GM12878 (cell line): ENCODE measurements around the gene SRSF1. TPM values are rescaled to one million over a fixed set of nuclear protein-coding genes. Genes with fewer than 3 reads are reported as not detected.

Source experiments
- ATAC-seq: fragments of 200-7000 bp; cut with Tn5 transposase; 3 replicates; pipeline ENCODE4 v1.9.1; 2020; ENCODE audit warnings: mild to moderate bottlenecking, moderate library complexity
- BruUV-seq: library from RNA; stranded (reverse); fragments of 400-500 nt; replicated peaks from 2 replicates; lab custom pipeline; 2021; lab: Mats Ljungman, UMichigan
- CTCF ChIA-PET: fragments of 300-600 bp; sonication (Branson Sonifier 250); formaldehyde crosslinking; extraction: SDS; loops from one replicate; lab custom pipeline; 2021; ENCODE audit warnings: inconsistent platforms; lab: Yijun Ruan, JAX
- POLR2A ChIA-PET: fragments of 350-600 bp; formaldehyde crosslinking; extraction: SDS; loops from one replicate; lab custom pipeline; 2021; ENCODE audit warnings: inconsistent platforms; lab: Charles Lee
- RAD21 ChIA-PET: fragments of 300-600 bp; sonication (Branson Sonifier 250); formaldehyde crosslinking; loops from one replicate; lab custom pipeline; 2023; ENCODE audit warnings: antibody characterized with exemption; ENCODE audit not compliant: unreplicated experiment; lab: Charles Lee
- SMC1A ChIA-PET: fragments of 300-600 bp; sonication (Branson Sonifier 250); formaldehyde crosslinking; loops from one replicate; lab custom pipeline; 2023; ENCODE audit not compliant: unreplicated experiment, uncharacterized antibody; lab: Charles Lee
- DNase-seq: peaks from one replicate; pipeline ENCODE4 v3.0.0-alpha.2; 2011; ENCODE audit warnings: low read depth, low spot score
- FAIRE-seq: peaks from 3 replicates; lab custom pipeline; 2011; peaks lifted over from hg19 to GRCh38; lab: Jason Lieb, UNC
- H2AFZ ChIP-seq: 2 replicates; pipeline ENCODE4 v1.6.0; 2011; ENCODE audit warnings: low read depth, low read length, control low read depth; ENCODE audit not compliant: control insufficient read depth
- H3K27ac ChIP-seq: 2 replicates; pipeline ENCODE4 v1.5.1; 2011; ENCODE audit warnings: control low read depth; ENCODE audit not compliant: control insufficient read depth, insufficient read depth
- H3K27me3 ChIP-seq, 2 experiments: replicated peaks in 1 of 2; 2 replicates each; pipeline versions ENCODE4 v1.6.0 to v1.6.1; 2011; ENCODE audit warnings: low read length in 1 of 2; ENCODE audit not compliant: control insufficient read depth in 2 of 2, insufficient read depth in 2 of 2
- H3K36me3 ChIP-seq, 2 experiments: 2 replicates each; pipeline ENCODE4 v1.5.1; 2011; ENCODE audit warnings: low read length in 1 of 2; ENCODE audit not compliant: control insufficient read depth in 2 of 2, insufficient read depth in 2 of 2
- H3K4me1 ChIP-seq: 2 replicates; pipeline ENCODE4 v1.6.1; 2011; ENCODE audit warnings: mild to moderate bottlenecking, low read length, moderate library complexity, mixed read lengths; ENCODE audit not compliant: control insufficient read depth, insufficient read depth
- H3K4me2 ChIP-seq: 2 replicates; pipeline ENCODE4 v1.6.0; 2011; ENCODE audit warnings: control low read depth; ENCODE audit not compliant: control insufficient read depth, insufficient read depth
- H3K4me3 ChIP-seq: fragments of 200-600 bp; sonication (generic); 2 replicates; pipeline ENCODE4 v1.5.1; 2016
- H3K79me2 ChIP-seq: 2 replicates; pipeline ENCODE4 v1.6.0; 2011; ENCODE audit warnings: low read length; ENCODE audit not compliant: control insufficient read depth, insufficient read depth
- H3K9ac ChIP-seq: 2 replicates; pipeline ENCODE4 v1.8.0; 2011; ENCODE audit warnings: low read length, control low read depth, mixed read lengths; ENCODE audit not compliant: control insufficient read depth, insufficient read depth
- H3K9me3 ChIP-seq: replicated peaks from 3 replicates; pipeline ENCODE4 v1.5.1; 2011; ENCODE audit warnings: mild to moderate bottlenecking, low read length; ENCODE audit not compliant: control insufficient read depth, insufficient read depth
- H4K20me1 ChIP-seq: 2 replicates; pipeline ENCODE4 v1.6.0; 2011; ENCODE audit not compliant: control insufficient read depth, insufficient read depth
- BCL11A ChIP-seq: IDR thresholded peaks from 2 replicates; pipeline ENCODE4 v1.6.1; 2011; ENCODE audit warnings: low read depth, low read length
- BHLHE40 ChIP-seq, 2 experiments: fragments of 450-650 bp in 1 of 2; IDR thresholded peaks; 2 replicates each; pipeline ENCODE4 v1.6.1; 2011 to 2017; ENCODE audit warnings: low read depth in 2 of 2, borderline replicate concordance in 1 of 2, improper control_type of control experiment in 1 of 2, low read length in 1 of 2, mild to moderate bottlenecking in 1 of 2
- BMI1 ChIP-seq: fragments of 450-650 bp; IDR thresholded peaks from 2 replicates; pipeline ENCODE4 v1.6.1; 2016; ENCODE audit warnings: mild to moderate bottlenecking, moderate library complexity, borderline replicate concordance
- CREM ChIP-seq: IDR thresholded peaks from 2 replicates; pipeline ENCODE4 v1.6.1; 2014; ENCODE audit warnings: antibody characterized with exemption, low read depth
- EZH2 ChIP-seq: IDR thresholded peaks from 2 replicates; pipeline ENCODE4 v1.6.1; 2012; ENCODE audit warnings: low read depth, mild to moderate bottlenecking, control low read depth, inconsistent platforms, low read length, borderline replicate concordance; ENCODE audit not compliant: control insufficient read depth
- JUND ChIP-seq: IDR thresholded peaks from 2 replicates; pipeline ENCODE4 v1.6.1; 2012; ENCODE audit warnings: low read depth, mild to moderate bottlenecking, low read length, improper control_type of control experiment, moderate library complexity
- KDM1A ChIP-seq: fragments of 200-600 bp; sonication (generic); IDR thresholded peaks from 2 replicates; pipeline ENCODE4 v1.6.1; 2016; ENCODE audit warnings: borderline replicate concordance
- NFXL1 ChIP-seq: fragments of 450-650 bp; IDR thresholded peaks from 2 replicates; pipeline ENCODE4 v1.6.1; 2017; ENCODE audit warnings: antibody characterized with exemption, mild to moderate bottlenecking, borderline replicate concordance
- PAX5 ChIP-seq: IDR thresholded peaks from 2 replicates; pipeline ENCODE4 v1.6.1; 2011; ENCODE audit warnings: low read depth, low read length, borderline replicate concordance
- POLR2AphosphoS5 ChIP-seq: IDR thresholded peaks from 2 replicates; pipeline ENCODE4 v1.6.1; 2011; ENCODE audit warnings: mild to moderate bottlenecking, low read length, inconsistent platforms
- SIX5 ChIP-seq: IDR thresholded peaks from 2 replicates; pipeline ENCODE4 v1.6.1; 2011; ENCODE audit warnings: mild to moderate bottlenecking, low read depth, low read length, moderate library complexity; ENCODE audit not compliant: severe bottlenecking
- SP1 ChIP-seq: IDR thresholded peaks from one replicate; pipeline ENCODE4 v1.6.1; 2011; ENCODE audit warnings: low read depth, low read length
- SREBF2 ChIP-seq: IDR thresholded peaks from 2 replicates; pipeline ENCODE4 v1.6.1; 2012; ENCODE audit warnings: mild to moderate bottlenecking, low read length
- SUPT20H ChIP-seq: IDR thresholded peaks from 2 replicates; pipeline ENCODE4 v1.6.1; 2011; ENCODE audit warnings: low read depth, mild to moderate bottlenecking, low read length, moderate library complexity, borderline replicate concordance; ENCODE audit not compliant: control insufficient read depth
- YY1 ChIP-seq: IDR thresholded peaks from 2 replicates; pipeline ENCODE4 v1.6.1; 2011; ENCODE audit warnings: low read depth, mild to moderate bottlenecking, low read length
- ZBED1 ChIP-seq: IDR thresholded peaks from 2 replicates; pipeline ENCODE4 v1.6.1; 2016; ENCODE audit warnings: borderline replicate concordance
- ZNF384 ChIP-seq: IDR thresholded peaks from 2 replicates; pipeline ENCODE4 v1.6.1; 2012; ENCODE audit warnings: low read depth, mild to moderate bottlenecking, low read length, improper control_type of control experiment, borderline replicate concordance
- WGBS: methylation state at CpG from one replicate; pipeline ENCODE4 v1.1.6; 2016; ENCODE audit warnings: low lambda C conversion rate; ENCODE audit not compliant: insufficient replicate concordance, insufficient coverage; ENCODE audit errors: missing lambda C conversion rate; 5-methylcytosine and 5-hydroxymethylcytosine counted together
- in situ Hi-C: fragments of 300-500 bp; cut with MboI; formaldehyde crosslinking; loops from 9 replicates; pipeline ENCODE4 v1.14.3; 2018; ENCODE audit warnings: mixed read lengths
- intact Hi-C: fragments of 100-400 bp; cut with micrococcal nuclease; formaldehyde crosslinking; loops from one replicate; pipeline ENCODE4 v1.14.2; 2022; ENCODE audit not compliant: unreplicated experiment
- polyA plus RNA-seq, 11 experiments: library from polyadenylated mRNA; depleted of rRNA in 4 of 11; unstranded in 6 of 11; stranded (reverse) in 5 of 11; fragments of >200 nt; fragmentation: Nextera tagmentation in 4 of 11; fragmentation: Illumina TruSeq in 1 of 11; extraction: Ambion mirVana in 4 of 11; extraction: Trizol in 1 of 11; gene quantifications; 1 replicate in 1 of 11; 2 replicates in 10 of 11; pipeline versions ENCODE4 v1.2.1 to v1.2.3, GENCODE V29; 2011 to 2016; ENCODE audit warnings: inconsistent platforms in 2 of 11, missing spikeins in 2 of 11, low read depth in 1 of 11
- total RNA-seq, 4 experiments: library from RNA; depleted of rRNA in 3 of 4; stranded (reverse); fragments of >200 nt in 3 of 4; fragmentation: Illumina TruSeq in 1 of 4; extraction: Trizol in 1 of 4; gene quantifications; 2 replicates each; pipeline versions ENCODE4 v1.2.1 to v1.2.3, GENCODE V29; 2013 to 2021
- TF ChIP-seq, protein P1 (sequence below): fragments of 450-650 bp; formaldehyde crosslinking; IDR thresholded peaks from 2 replicates; pipeline ENCODE4 v1.4.0; 2022; ENCODE audit warnings: mild to moderate bottlenecking, moderate library complexity
- TF ChIP-seq, protein P2 (sequence below): fragments of 450-650 bp; IDR thresholded peaks from 2 replicates; pipeline ENCODE4 v1.6.1; 2017; ENCODE audit warnings: borderline replicate concordance

The SRSF1 gene
- total and polyA plus RNA-seq, 10 of the 15 experiments (the other 5 are each of a cell fraction or from before 2014, with no cell fraction given), result 101 to 474 (median 404) TPM

DNA sequence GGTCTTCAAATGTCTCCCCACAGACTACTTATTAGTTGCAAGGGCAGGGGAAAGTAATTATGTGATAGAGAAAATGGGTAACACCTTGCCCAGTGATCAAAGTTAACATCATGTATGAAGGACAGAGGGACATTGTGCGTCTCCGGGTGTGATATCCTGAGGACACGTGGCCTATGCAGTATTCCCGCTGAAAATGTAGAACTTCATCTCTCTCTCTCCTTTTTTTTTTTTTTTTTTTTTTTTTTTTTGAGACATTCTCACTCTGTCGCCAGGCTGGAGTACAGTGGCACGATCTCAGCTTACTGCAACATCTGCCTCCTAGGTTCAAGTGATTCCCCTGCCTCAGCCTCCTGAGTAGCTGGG lies 43.9 kb downstream of the SRSF1 start (continued):
- TF ChIP-seq, protein P1, sequence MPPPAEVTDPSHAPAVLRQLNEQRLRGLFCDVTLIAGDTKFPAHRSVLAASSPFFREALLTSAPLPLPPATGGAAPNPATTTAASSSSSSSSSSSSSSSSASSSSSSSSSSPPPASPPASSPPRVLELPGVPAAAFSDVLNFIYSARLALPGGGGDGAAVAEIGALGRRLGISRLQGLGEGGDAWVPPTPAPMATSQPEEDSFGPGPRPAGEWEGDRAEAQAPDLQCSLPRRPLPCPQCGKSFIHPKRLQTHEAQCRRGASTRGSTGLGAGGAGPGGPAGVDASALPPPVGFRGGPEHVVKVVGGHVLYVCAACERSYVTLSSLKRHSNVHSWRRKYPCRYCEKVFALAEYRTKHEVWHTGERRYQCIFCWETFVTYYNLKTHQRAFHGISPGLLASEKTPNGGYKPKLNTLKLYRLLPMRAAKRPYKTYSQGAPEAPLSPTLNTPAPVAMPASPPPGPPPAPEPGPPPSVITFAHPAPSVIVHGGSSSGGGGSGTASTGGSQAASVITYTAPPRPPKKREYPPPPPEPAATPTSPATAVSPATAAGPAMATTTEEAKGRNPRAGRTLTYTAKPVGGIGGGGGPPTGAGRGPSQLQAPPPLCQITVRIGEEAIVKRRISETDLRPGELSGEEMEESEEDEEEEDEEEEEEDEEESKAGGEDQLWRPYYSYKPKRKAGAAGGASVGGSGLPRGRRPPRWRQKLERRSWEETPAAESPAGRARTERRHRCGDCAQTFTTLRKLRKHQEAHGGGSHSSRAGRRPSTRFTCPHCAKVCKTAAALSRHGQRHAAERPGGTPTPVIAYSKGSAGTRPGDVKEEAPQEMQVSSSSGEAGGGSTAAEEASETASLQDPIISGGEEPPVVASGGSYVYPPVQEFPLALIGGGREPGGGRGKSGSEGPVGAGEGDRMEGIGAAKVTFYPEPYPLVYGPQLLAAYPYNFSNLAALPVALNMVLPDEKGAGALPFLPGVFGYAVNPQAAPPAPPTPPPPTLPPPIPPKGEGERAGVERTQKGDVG (CRISPR knock-in tag), result no peak
- TF ChIP-seq KDM1A (no peak), CREM (no peak), EZH2 (no peak), BMI1 (no peak), POLR2AphosphoS5 (no peak), SREBF2 (no peak), JUND (no peak)

DNA sequence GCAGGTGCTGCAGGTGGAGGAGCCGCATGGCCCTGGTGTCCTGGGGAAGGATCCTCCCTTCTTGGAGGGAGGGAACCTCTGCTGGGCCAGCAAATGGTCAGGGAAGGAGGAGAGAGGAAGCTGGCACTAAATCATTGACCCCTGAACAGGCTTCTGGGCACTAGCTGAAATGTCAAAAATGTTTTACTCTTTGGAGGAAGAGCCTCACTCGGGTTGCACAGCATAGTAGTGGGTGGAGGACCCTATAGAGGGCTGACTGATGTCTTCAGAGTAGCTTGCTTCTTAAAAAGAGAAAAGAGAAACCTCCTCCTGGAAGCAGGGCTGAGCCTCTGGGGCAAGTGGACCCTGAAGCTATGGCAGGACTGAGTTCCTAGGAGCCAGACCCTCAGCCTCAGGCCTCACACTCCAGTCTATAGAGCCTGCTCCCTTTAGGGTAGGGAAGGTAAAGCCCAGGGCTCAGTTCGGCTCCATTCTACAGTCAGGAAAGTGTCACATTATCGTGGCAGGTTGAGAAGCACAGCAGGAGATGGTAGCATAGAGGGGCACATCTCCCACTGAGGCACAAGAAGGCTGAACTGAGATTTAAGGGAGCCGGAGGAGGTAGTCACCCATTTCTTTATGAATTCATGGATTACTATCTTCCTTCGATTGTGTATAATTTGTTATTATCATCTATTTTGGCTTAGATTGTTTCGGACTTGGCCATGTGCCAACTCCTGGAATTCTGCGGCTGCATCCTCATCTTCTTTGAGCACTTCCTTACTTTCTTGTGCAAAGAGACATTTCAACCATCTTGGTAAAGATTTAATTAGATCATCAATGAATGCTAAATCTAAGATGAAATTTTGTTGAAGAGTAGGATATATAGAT lies 44.5 kb downstream of the SRSF1 start:
- Histone ChIP-seq H2AFZ (no peak overlapping the region), H3K27me3 (no peaks in the 10 kb centered on the region; a peak in 2 of 4 replicates), H3K79me2 (no peaks in the 10 kb centered on the region), H3K9me3 (no peaks in the 10 kb centered on the region), H3K4me3 (no peak overlapping the region), H3K4me2 (no peak overlapping the region), H3K9ac (no peak overlapping the region), H3K4me1 (no peaks in the 10 kb centered on the region), H3K27ac (no peak overlapping the region), H3K36me3 (no peaks in the 10 kb centered on the region), H4K20me1 (0 out of 2 replicates have a peak, but pooled peaks cover 2% of the 10 kb centered on the region)
- DNase-seq, result no peak
- ChIA-PET POLR2A (interaction anchor here (0.9 kb wide), 1 partner anchor 10 kb away, joined by 3 read pairs; no protein-coding TSS in a partner anchor), CTCF (interaction anchor here (0.6 to 1.4 kb wide), 3 partner anchors 24 to 850 kb away, joined by 3 read pairs; no protein-coding TSS in a partner anchor), RAD21 (interaction anchor here (1.0 kb wide), 1 partner anchor 10 kb away, joined by 3 read pairs; no protein-coding TSS in a partner anchor), SMC1A (interaction anchor here (1.0 to 1.3 kb wide), 2 partner anchors 16 to 24 kb away, joined by 3 read pairs; no protein-coding TSS in a partner anchor)
- in situ Hi-C loops, result no loop called here
- intact Hi-C loops, result no loop called here
- FAIRE-seq, result no peak
- WGBS, result 47% methylated on average over 8 of the region's 8 CpGs
- ATAC-seq, result no peak
- BruUV-seq, result no TSS peak
- no peak for TF ChIP-seq YY1
- no peak for TF ChIP-seq BCL11A
- TF ChIP-seq, protein P2, sequence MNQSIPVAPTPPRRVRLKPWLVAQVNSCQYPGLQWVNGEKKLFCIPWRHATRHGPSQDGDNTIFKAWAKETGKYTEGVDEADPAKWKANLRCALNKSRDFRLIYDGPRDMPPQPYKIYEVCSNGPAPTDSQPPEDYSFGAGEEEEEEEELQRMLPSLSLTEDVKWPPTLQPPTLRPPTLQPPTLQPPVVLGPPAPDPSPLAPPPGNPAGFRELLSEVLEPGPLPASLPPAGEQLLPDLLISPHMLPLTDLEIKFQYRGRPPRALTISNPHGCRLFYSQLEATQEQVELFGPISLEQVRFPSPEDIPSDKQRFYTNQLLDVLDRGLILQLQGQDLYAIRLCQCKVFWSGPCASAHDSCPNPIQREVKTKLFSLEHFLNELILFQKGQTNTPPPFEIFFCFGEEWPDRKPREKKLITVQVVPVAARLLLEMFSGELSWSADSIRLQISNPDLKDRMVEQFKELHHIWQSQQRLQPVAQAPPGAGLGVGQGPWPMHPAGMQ, result no peak
- no peak for TF ChIP-seq SP1
- TF ChIP-seq PAX5, result no peak
- TF ChIP-seq NFXL1, result no peak
- no peak for TF ChIP-seq ZNF384
- no peak for TF ChIP-seq BHLHE40 (IDR thresholded peaks at IDR 0.05; ENCODE audit: borderline replicate concordance in 1 of 2, low read depth in 2 of 2, low read length in 1 of 2)
- TF ChIP-seq SUPT20H, result no peak
- no peak for TF ChIP-seq ZBED1
- TF ChIP-seq SIX5, result no peak
